Esophagus muscularis mucosa (tissue), 4 donors: ENCODE results near the gene PTPRJ. TPM values are rescaled to one million over a fixed set of nuclear protein-coding genes. Genes with fewer than 3 reads are reported as not detected.

ENCODE experiments used
- DNase-seq: peaks from one replicate; pipeline ENCODE4 v3.0.0-alpha.2; 2017; ENCODE audit errors: extremely low spot score
- H3K27ac ChIP-seq, 4 donors: fragments of 200-600 bp; sonication (generic); replicated peaks in 1 of 4; 1 replicate in 3 of 4; 2 replicates in 1 of 4; pipeline ENCODE4 v1.5.1; 2016 to 2019; ENCODE audit warnings: mild to moderate bottlenecking in 1 of 4
- H3K27me3 ChIP-seq, 4 donors: fragments of 200-600 bp; sonication (generic); one replicate each; pipeline versions ENCODE4 v1.5.1 to v1.6.0; 2016 to 2019
- H3K36me3 ChIP-seq, 4 donors: fragments of 200-600 bp; sonication (generic); one replicate each; pipeline ENCODE4 v1.5.1; 2016 to 2019
- H3K4me1 ChIP-seq, 4 donors: fragments of 200-600 bp; sonication (generic); one replicate each; pipeline ENCODE4 v1.5.1; 2016 to 2019
- H3K4me3 ChIP-seq, 4 donors: fragments of 200-600 bp; sonication (generic); 1 replicate in 2 of 4; 2 replicates in 2 of 4; pipeline ENCODE4 v1.5.1; 2016 to 2019; ENCODE audit warnings: mild to moderate bottlenecking in 4 of 4, moderate library complexity in 1 of 4
- H3K9me3 ChIP-seq, 4 donors: fragments of 200-600 bp; sonication (generic); 1 replicate in 3 of 4; 2 replicates in 1 of 4; pipeline ENCODE4 v1.5.1; 2016 to 2019
- CTCF ChIP-seq, 3 experiments: fragments of 200-600 bp in 2 of 3; fragments of 450-650 bp in 1 of 3; sonication (generic) in 2 of 3; IDR thresholded peaks; one replicate each; pipeline ENCODE4 v1.5.1; 2017 to 2019; ENCODE audit warnings: antibody characterized with exemption in 3 of 3, mild to moderate bottlenecking in 2 of 3, moderate library complexity in 1 of 3
- EP300 ChIP-seq: sonication (generic); formaldehyde crosslinking; IDR thresholded peaks from one replicate; pipeline ENCODE4 v1.6.1; 2017; ENCODE audit warnings: antibody characterized with exemption
- POLR2A ChIP-seq: fragments of 450-650 bp; IDR thresholded peaks from one replicate; pipeline ENCODE4 v1.6.1; 2017; ENCODE audit warnings: antibody characterized with exemption, moderate library complexity, mild to moderate bottlenecking, low read depth
- POLR2AphosphoS5 ChIP-seq, 2 donors: sonication (generic); formaldehyde crosslinking; IDR thresholded peaks; one replicate each; pipeline ENCODE4 v1.6.1; 2017; ENCODE audit warnings: antibody characterized with exemption in 2 of 2
- WGBS: methylation state at CpG from one replicate; pipeline ENCODE4 v1.1.5; 2018; 5-methylcytosine and 5-hydroxymethylcytosine counted together
- intact Hi-C: fragments of 100-400 bp; cut with DNase I; formaldehyde crosslinking; loops from one replicate; pipeline ENCODE4 v1.15.1; 2023
- total RNA-seq, 4 donors: library from RNA; depleted of rRNA; stranded (reverse); fragments of >200 nt; gene quantifications; one replicate each; pipeline versions ENCODE4 v1.1.0 to v1.2.1, GENCODE V29; 2016

Gene PTPRJ
- total RNA-seq, 4 donors from 2014 or later: 8.3 to 14.1 (median 10.5) TPM

- H3K9me3 ChIP-seq: no peaks in the 10 kb centered on the region
- H3K4me3 ChIP-seq: no peak overlapping the region
- H3K36me3 ChIP-seq: no peaks in the 10 kb centered on the region
- intact Hi-C loops: no loop called here
- peaks cover 13 to 36% (median 27%) of the 10 kb centered on the region in 4 donors for H3K4me1 ChIP-seq
- no peak for DNase-seq
- no peak overlapping the region for H3K27ac ChIP-seq
- H3K27me3 ChIP-seq: no peaks in the 10 kb centered on the region
- WGBS: 91% methylated on average over 5 of the region's 6 CpGs
- TF ChIP-seq POLR2AphosphoS5 (IDR thresholded peaks at IDR 0.05) (no peak), EP300 (no peak), CTCF (IDR thresholded peaks at IDR 0.05) (no peak), POLR2A (no peak)
Measured at GRCh38 chr11:48007677-48008076, 27.3 kb downstream of the PTPRJ start.

- Histone ChIP-seq H3K27me3 (no peaks in the 10 kb centered on the region), H3K36me3 (no peaks in the 10 kb centered on the region), H3K4me3 (no peak overlapping the region), H3K4me1 (peaks cover 13 to 38% (median 31%) of the 10 kb centered on the region in 4 donors), H3K27ac (no peak overlapping the region), H3K9me3 (no peaks in the 10 kb centered on the region)
- intact Hi-C loops: no loop called here
- WGBS: 73% methylated on average over 4 of the region's 4 CpGs
- TF ChIP-seq POLR2AphosphoS5 (IDR thresholded peaks at IDR 0.05): no peak
- DNase-seq: no peak
Measured at GRCh38 chr11:48008951-48009270, 28.6 kb downstream of the PTPRJ start.

GRCh38 chr11:48011102-48011797 is 30.9 kb downstream of the PTPRJ start:
- WGBS: 97% methylated on average over 3 of the region's 3 CpGs
- DNase-seq: no peak

GRCh38 chr11:48011798-48012391 is 31.5 kb downstream of the PTPRJ start:
- intact Hi-C loops: no loop called here
- TF ChIP-seq EP300 (no peak), CTCF (IDR thresholded peaks at IDR 0.05) (no peak), POLR2AphosphoS5 (IDR thresholded peaks at IDR 0.05) (no peak), POLR2A (no peak)
- no peak overlapping the region for H3K4me3 ChIP-seq
- no peaks in the 10 kb centered on the region for H3K36me3 ChIP-seq
- peaks cover under 1 to 14% (median 10%) of the 10 kb centered on the region in 4 donors for H3K4me1 ChIP-seq
- H3K27ac ChIP-seq: no peak overlapping the region
- DNase-seq: no peak
- no peaks in the 10 kb centered on the region for H3K27me3 ChIP-seq
- no peaks in the 10 kb centered on the region for H3K9me3 ChIP-seq
- 92% methylated on average over 9 of the region's 9 CpGs for WGBS

More at GRCh38 chr11:48011102-48011797, 30.9 kb downstream of the PTPRJ start:
- intact Hi-C loops: no loop called here
- Histone ChIP-seq H3K9me3 (no peaks in the 10 kb centered on the region), H3K4me1 (peaks cover 7 to 19% (median 15%) of the 10 kb centered on the region in 4 donors), H3K27ac (no peak overlapping the region), H3K36me3 (no peaks in the 10 kb centered on the region), H3K27me3 (no peaks in the 10 kb centered on the region), H3K4me3 (no peak overlapping the region)
- TF ChIP-seq EP300: no peak
- no peak for TF ChIP-seq CTCF (IDR thresholded peaks at IDR 0.05)
- TF ChIP-seq POLR2A: no peak
- TF ChIP-seq POLR2AphosphoS5 (IDR thresholded peaks at IDR 0.05): no peak

- Histone ChIP-seq H3K27ac (no peak overlapping the region), H3K36me3 (no peaks in the 10 kb centered on the region), H3K9me3 (no peaks in the 10 kb centered on the region), H3K27me3 (no peaks in the 10 kb centered on the region), H3K4me1 (peaks cover 7 to 16% (median 10%) of the 10 kb centered on the region in 4 donors), H3K4me3 (no peak overlapping the region)
- no peak for TF ChIP-seq POLR2A
- intact Hi-C loops: no loop called here
- DNase-seq: no peak
- WGBS: 81% methylated on average over 8 of the region's 8 CpGs
Measured at GRCh38 chr11:48013269-48013901, 33.0 kb downstream of the PTPRJ start.
